PFSK-1 (cell line): Measurements from ENCODE around the gene SIGLEC14.
"Not testable (repeated sequence)": the region's sequence is repeated elsewhere in the genome, so short reads cannot be mapped to it uniquely, and the experiment has no call there.

Experiments used
- FOXP2 ChIP-seq: optimal IDR thresholded peaks from 2 replicates; pipeline ENCODE3; 2011; ENCODE audit warnings: borderline replicate concordance, control low read depth, inconsistent platforms; ENCODE audit not compliant: insufficient read depth; ENCODE audit errors: extremely low read length, extremely low read depth
- POLR2AphosphoS5 ChIP-seq: IDR thresholded peaks from 2 replicates; pipeline ENCODE4 v1.6.1; 2012; ENCODE audit warnings: low read depth, mild to moderate bottlenecking, control low read depth, low read length, moderate library complexity
- REST ChIP-seq, 2 experiments: IDR thresholded peaks; 2 replicates each; pipeline versions ENCODE4 v1.6.1 to v1.8.0; 2011 to 2012; ENCODE audit warnings: low read depth in 2 of 2, low read length in 2 of 2, control low read depth in 1 of 2, inconsistent platforms in 1 of 2, mild to moderate bottlenecking in 1 of 2, moderate library complexity in 1 of 2; ENCODE audit not compliant: insufficient read depth in 1 of 2
- SIN3A ChIP-seq: IDR thresholded peaks from 2 replicates; pipeline ENCODE4 v1.6.1; 2012; ENCODE audit warnings: mild to moderate bottlenecking, low read length, moderate library complexity, borderline replicate concordance; ENCODE audit not compliant: insufficient read depth
- TAF1 ChIP-seq: IDR thresholded peaks from 2 replicates; pipeline ENCODE4 v1.6.1; 2012; ENCODE audit warnings: low read length, control low read depth, borderline replicate concordance; ENCODE audit not compliant: insufficient read depth

The SIGLEC14 gene

GRCh38 chr19:51637362-51637978 lies 9.2 kb downstream of the SIGLEC14 start:
- no peak for TF ChIP-seq POLR2AphosphoS5
- no peak for TF ChIP-seq FOXP2
- no peak for TF ChIP-seq TAF1

GRCh38 chr19:51632126-51632525 lies 14.5 kb downstream of the SIGLEC14 start:
- TF ChIP-seq FOXP2, result no peak
- TF ChIP-seq SIN3A, result no peak
- no peak for TF ChIP-seq POLR2AphosphoS5
- TF ChIP-seq REST (IDR thresholded peaks at IDR 0.05; ENCODE audit: insufficient read depth in 1 of 2, low read depth in 2 of 2, low read length in 2 of 2), result no peak
- no peak for TF ChIP-seq TAF1

DNA sequence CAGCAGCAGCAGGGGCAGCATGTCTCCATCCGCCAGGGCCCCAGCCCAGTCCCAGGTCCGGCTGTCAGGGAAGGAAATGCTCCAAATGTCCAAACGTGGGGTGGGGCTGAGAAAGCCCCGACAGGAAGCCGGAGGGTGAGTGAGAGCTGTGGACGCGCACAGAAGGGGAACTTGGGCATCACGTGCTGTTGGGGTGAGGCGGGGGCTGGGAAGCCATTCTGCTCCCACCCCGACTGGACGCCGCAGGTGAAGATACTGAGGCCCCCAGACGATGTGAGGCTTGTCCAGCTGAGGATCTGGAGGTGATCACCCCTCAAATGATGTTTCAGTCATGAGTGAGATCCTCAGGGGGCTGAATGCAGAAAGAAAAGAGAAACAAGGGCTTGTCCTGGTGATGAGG lies 16.3 kb downstream of the SIGLEC14 start, which contains the start of gene SIGLEC5:
TSS of gene SIGLEC5 (minus strand) at position 87 of the 400 bp plus-strand sequence. CDS start at position 21, 66 bp downstream.
- not testable (repeated sequence) for TF ChIP-seq TAF1; REST (IDR thresholded peaks at IDR 0.05; ENCODE audit: insufficient read depth in 1 of 2, low read depth in 2 of 2, low read length in 2 of 2); FOXP2

GRCh38 chr19:51628153-51628939 lies 18.3 kb downstream of the SIGLEC14 start:
- TF ChIP-seq FOXP2 (no peak), SIN3A (no peak), POLR2AphosphoS5 (no peak), REST (IDR thresholded peaks at IDR 0.05; ENCODE audit: insufficient read depth in 1 of 2, low read depth in 2 of 2, low read length in 2 of 2) (no peak), TAF1 (no peak)

GRCh38 chr19:51627491-51628138 lies 19.0 kb downstream of the SIGLEC14 start:
- TF ChIP-seq REST (IDR thresholded peaks at IDR 0.05; ENCODE audit: insufficient read depth in 1 of 2, low read depth in 2 of 2, low read length in 2 of 2), result no peak
- no peak for TF ChIP-seq POLR2AphosphoS5
- no peak for TF ChIP-seq TAF1
- TF ChIP-seq FOXP2, result no peak
- no peak for TF ChIP-seq SIN3A
